Body of pancreas (tissue), 4 donors: ENCODE data around the gene POLL.

Experiments
- POLR2A ChIP-seq, 3 donors: fragments of 450-650 bp; IDR thresholded peaks; one replicate each; pipeline ENCODE4 v1.6.1; 2016; ENCODE audit warnings: antibody characterized with exemption in 3 of 3, mild to moderate bottlenecking in 2 of 3
- TF ChIP-seq, protein P1 (sequence below), 7 experiments: fragments of 450-650 bp in 4 of 7; fragments of 200-600 bp in 3 of 7; sonication (generic) in 3 of 7; IDR thresholded peaks; one replicate each; pipeline ENCODE4 v1.5.1; 2016 to 2019; ENCODE audit warnings: antibody characterized with exemption in 7 of 7

DNA sequence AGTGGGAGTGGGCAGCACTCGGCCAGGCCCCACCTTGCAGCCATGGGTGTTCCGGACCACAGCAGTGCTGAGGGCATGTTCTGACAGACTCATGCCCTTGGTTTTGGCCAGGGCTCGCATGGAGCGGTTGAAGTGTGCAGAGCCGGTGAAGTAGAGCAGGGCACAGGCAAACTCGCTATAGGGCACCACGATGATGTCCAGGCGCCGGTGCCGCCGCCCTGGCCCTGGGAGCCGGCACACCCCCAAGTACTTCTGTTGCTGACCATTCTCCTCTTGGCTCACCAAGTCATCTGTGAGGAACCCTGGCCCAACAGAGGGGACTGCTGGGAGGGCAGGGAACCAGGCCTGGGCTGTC is 8.6 kb downstream of the POLL start:
- TF ChIP-seq, protein P1, sequence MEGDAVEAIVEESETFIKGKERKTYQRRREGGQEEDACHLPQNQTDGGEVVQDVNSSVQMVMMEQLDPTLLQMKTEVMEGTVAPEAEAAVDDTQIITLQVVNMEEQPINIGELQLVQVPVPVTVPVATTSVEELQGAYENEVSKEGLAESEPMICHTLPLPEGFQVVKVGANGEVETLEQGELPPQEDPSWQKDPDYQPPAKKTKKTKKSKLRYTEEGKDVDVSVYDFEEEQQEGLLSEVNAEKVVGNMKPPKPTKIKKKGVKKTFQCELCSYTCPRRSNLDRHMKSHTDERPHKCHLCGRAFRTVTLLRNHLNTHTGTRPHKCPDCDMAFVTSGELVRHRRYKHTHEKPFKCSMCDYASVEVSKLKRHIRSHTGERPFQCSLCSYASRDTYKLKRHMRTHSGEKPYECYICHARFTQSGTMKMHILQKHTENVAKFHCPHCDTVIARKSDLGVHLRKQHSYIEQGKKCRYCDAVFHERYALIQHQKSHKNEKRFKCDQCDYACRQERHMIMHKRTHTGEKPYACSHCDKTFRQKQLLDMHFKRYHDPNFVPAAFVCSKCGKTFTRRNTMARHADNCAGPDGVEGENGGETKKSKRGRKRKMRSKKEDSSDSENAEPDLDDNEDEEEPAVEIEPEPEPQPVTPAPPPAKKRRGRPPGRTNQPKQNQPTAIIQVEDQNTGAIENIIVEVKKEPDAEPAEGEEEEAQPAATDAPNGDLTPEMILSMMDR (IDR thresholded peaks at IDR 0.05) = no peak
- no peak for TF ChIP-seq POLR2A (IDR thresholded peaks at IDR 0.05)
